ENCODE data around the gene SEPTIN12. TPM values are rescaled to one million over a fixed set of nuclear protein-coding genes. Genes with fewer than 3 reads are reported as not detected.

Gene SEPTIN12
- total RNA-seq, 1 donor from 2014 or later = 0.96 TPM

DNA sequence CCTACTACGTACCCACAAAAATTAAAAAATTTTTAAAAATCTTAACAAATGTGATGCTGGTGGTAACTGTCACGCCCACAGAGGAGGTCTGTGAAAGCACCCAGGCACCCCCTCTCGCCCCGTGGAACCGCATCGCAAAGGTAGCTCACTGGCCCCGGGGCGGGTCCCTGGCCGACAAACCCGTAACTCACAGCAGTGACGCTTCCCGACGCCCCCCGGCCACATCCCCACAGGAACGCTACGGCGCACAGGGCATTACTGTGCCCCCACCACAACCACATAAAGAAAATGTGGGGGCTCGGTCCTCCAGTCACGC is 54.4 kb downstream of the SEPTIN12 start:
- TF ChIP-seq CTCF (IDR thresholded peaks at IDR 0.05; ENCODE audit: partially characterized antibody, unreplicated experiment) = no peak
- peak; percentile 53 for DNase-seq
- H3K9me3 Mint-ChIP-seq (ENCODE audit: unreplicated experiment) = peaks cover 6% of the 10 kb centered on the region
- peaks cover 3% of the 10 kb centered on the region for H3K27me3 Mint-ChIP-seq (ENCODE audit: unreplicated experiment)
- peak overlapping the region; percentile 93 for H3K4me3 Mint-ChIP-seq (ENCODE audit: unreplicated experiment)
- peak overlapping the region; percentile 38 for H3K27ac Mint-ChIP-seq (ENCODE audit: unreplicated experiment)
- no peaks in the 10 kb centered on the region for H3K36me3 Mint-ChIP-seq (ENCODE audit: unreplicated experiment)
- peaks cover 10% of the 10 kb centered on the region for H3K4me1 Mint-ChIP-seq (ENCODE audit: low read depth, unreplicated experiment)

DNA sequence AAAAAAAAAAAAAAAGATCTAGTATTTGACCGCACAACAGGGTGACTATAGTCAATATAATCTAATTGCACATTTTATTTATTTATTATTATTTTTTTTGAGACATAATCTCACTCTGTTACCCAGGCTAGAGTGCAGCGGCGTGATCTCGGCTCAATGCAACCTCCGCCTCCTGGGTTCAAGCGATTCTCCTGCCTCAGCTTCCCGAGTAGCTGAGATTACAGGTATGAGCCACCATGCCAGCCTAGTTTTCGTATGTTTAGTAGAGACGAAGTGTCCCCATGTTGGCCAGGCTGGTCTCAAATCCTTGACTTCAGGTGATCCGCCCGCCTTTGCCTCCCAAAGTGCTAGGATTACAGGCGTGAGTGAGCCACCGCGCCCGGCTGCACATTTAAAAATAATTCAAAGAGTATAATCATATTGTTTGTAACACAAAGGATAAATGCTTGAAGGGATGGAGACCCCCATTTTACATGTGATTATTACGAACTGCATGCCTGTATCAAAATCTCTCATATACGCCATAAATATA is 54.9 kb downstream of the SEPTIN12 start:
- H3K27ac Mint-ChIP-seq (ENCODE audit: unreplicated experiment) = peak overlapping the region; percentile 38
- no peak for TF ChIP-seq CTCF (IDR thresholded peaks at IDR 0.05; ENCODE audit: partially characterized antibody, unreplicated experiment)
- peaks cover 12% of the 10 kb centered on the region for H3K4me1 Mint-ChIP-seq (ENCODE audit: low read depth, unreplicated experiment)
- H3K27me3 Mint-ChIP-seq (ENCODE audit: unreplicated experiment) = peaks cover 3% of the 10 kb centered on the region
- no peak for DNase-seq
- H3K36me3 Mint-ChIP-seq (ENCODE audit: unreplicated experiment) = no peaks in the 10 kb centered on the region
- peaks cover 6% of the 10 kb centered on the region for H3K9me3 Mint-ChIP-seq (ENCODE audit: unreplicated experiment)
- H3K4me3 Mint-ChIP-seq (ENCODE audit: unreplicated experiment) = peak overlapping the region; percentile 93

DNA sequence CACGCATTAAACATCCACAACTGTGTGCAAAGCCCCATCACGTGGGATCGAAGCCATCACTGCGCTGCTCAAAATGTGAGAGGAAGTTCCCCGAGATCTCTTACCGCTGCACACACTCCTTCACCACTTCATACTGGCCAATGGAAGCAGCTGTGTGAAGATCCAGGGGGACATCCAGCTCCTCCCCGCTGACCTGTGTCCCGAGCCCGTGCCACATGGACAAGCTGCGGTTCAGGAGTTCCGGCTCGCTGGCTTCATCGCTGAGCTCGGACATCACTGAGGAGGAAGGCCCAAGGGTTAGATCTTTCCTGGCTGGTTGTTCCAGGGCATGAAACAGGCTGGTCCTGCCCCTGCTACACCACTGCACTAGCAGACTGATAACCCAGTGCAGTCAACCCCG is 58.3 kb downstream of the SEPTIN12 start:
- peaks cover under 1% of the 10 kb centered on the region for H3K27me3 Mint-ChIP-seq (ENCODE audit: unreplicated experiment)
- TF ChIP-seq CTCF (IDR thresholded peaks at IDR 0.05; ENCODE audit: partially characterized antibody, unreplicated experiment) = no peak
- peaks cover 3% of the 10 kb centered on the region for H3K9me3 Mint-ChIP-seq (ENCODE audit: unreplicated experiment)
- no peaks in the 10 kb centered on the region for H3K36me3 Mint-ChIP-seq (ENCODE audit: unreplicated experiment)
- no peak overlapping the region for H3K4me3 Mint-ChIP-seq (ENCODE audit: unreplicated experiment)
- H3K4me1 Mint-ChIP-seq (ENCODE audit: low read depth, unreplicated experiment) = peaks cover 12% of the 10 kb centered on the region
- DNase-seq = no peak
- no peak overlapping the region for H3K27ac Mint-ChIP-seq (ENCODE audit: unreplicated experiment)

- no peaks in the 10 kb centered on the region for H3K27me3 Mint-ChIP-seq (ENCODE audit: unreplicated experiment)
- peaks cover 16% of the 10 kb centered on the region for H3K4me1 Mint-ChIP-seq (ENCODE audit: low read depth, unreplicated experiment)
- no peak overlapping the region for H3K4me3 Mint-ChIP-seq (ENCODE audit: unreplicated experiment)
- H3K36me3 Mint-ChIP-seq (ENCODE audit: unreplicated experiment) = no peaks in the 10 kb centered on the region
- TF ChIP-seq CTCF (IDR thresholded peaks at IDR 0.05; ENCODE audit: partially characterized antibody, unreplicated experiment) = no peak
- H3K27ac Mint-ChIP-seq (ENCODE audit: unreplicated experiment) = peak overlapping the region; percentile 31
- no peak for DNase-seq
- H3K9me3 Mint-ChIP-seq (ENCODE audit: unreplicated experiment) = peaks cover 2% of the 10 kb centered on the region
Observed at GRCh38 chr16:4728676-4729075, 59.5 kb downstream of the SEPTIN12 start.

Other genes with a start within 250 kb of the SEPTIN12 start
- 51.6 TPM for gene CDIP1, start 249.6 kb downstream of the SEPTIN12 start, total RNA-seq (ENCODE audit: unreplicated experiment)
- gene C16orf96, start 232.0 kb downstream of the SEPTIN12 start, total RNA-seq (ENCODE audit: unreplicated experiment) = 0.83 TPM
- 54.6 TPM for gene UBALD1, start 173.5 kb downstream of the SEPTIN12 start, total RNA-seq (ENCODE audit: unreplicated experiment)
- gene MGRN1, start 163.5 kb downstream of the SEPTIN12 start, total RNA-seq (ENCODE audit: unreplicated experiment) = 150 TPM
- 34.3 TPM for gene NUDT16L1, start 94.8 kb downstream of the SEPTIN12 start, total RNA-seq (ENCODE audit: unreplicated experiment)
- 43.5 TPM for gene ANKS3, start 54.1 kb downstream of the SEPTIN12 start, total RNA-seq (ENCODE audit: unreplicated experiment)
- 0.59 TPM for gene DNAAF8, start 53.8 kb downstream of the SEPTIN12 start, total RNA-seq (ENCODE audit: unreplicated experiment)
- gene ZNF500, start 21.2 kb downstream of the SEPTIN12 start, total RNA-seq (ENCODE audit: unreplicated experiment) = 19.8 TPM
- gene SMIM22, start 7.0 kb upstream of the SEPTIN12 start, total RNA-seq (ENCODE audit: unreplicated experiment) = not detected
- gene ROGDI, start 14.3 kb upstream of the SEPTIN12 start, total RNA-seq (ENCODE audit: unreplicated experiment) = 113 TPM
- gene GLYR1, start 58.9 kb upstream of the SEPTIN12 start, total RNA-seq (ENCODE audit: unreplicated experiment) = 133 TPM
- gene UBN1, start 59.1 kb upstream of the SEPTIN12 start, total RNA-seq (ENCODE audit: unreplicated experiment) = 34.3 TPM
- 4.7 TPM for gene PPL, start 148.8 kb upstream of the SEPTIN12 start, total RNA-seq (ENCODE audit: unreplicated experiment)
- gene SEC14L5, start 170.0 kb upstream of the SEPTIN12 start, total RNA-seq (ENCODE audit: unreplicated experiment) = 3.1 TPM
- 9.7 TPM for gene NAGPA, start 245.6 kb upstream of the SEPTIN12 start, total RNA-seq (ENCODE audit: unreplicated experiment)